Natural killer cell (primary cell): Measurements from ENCODE around the gene ZGPAT. TPM values are rescaled to one million over a fixed set of nuclear protein-coding genes. Genes with fewer than 3 reads are reported as not detected.

Source experiments
- ATAC-seq, 3 donors: fragments of 150-1000 bp in 2 of 3; fragments of 200-7000 bp in 1 of 3; cut with Tn5 transposase; 1 replicate in 1 of 3; 2 replicates in 2 of 3; pipeline ENCODE4 v1.10.0; 2021; ENCODE audit warnings: mild to moderate bottlenecking in 2 of 3, moderate library complexity in 2 of 3
- DNase-seq, 2 donors: peaks; one replicate each; pipeline versions ENCODE4 v3.0.0 to v3.0.0-alpha.2; 2013 to 2021; ENCODE audit warnings: mixed read lengths in 1 of 2
- H3K27ac ChIP-seq: one replicate; pipeline ENCODE4 v1.5.1; 2013; ENCODE audit warnings: mild to moderate bottlenecking, low read length
- H3K27me3 ChIP-seq: one replicate; pipeline ENCODE4 v1.6.1; 2013; ENCODE audit warnings: low read length; ENCODE audit not compliant: control insufficient read depth, insufficient read depth
- H3K36me3 ChIP-seq: one replicate; pipeline ENCODE4 v1.6.1; 2013; ENCODE audit warnings: low read length; ENCODE audit not compliant: control insufficient read depth, insufficient read depth
- H3K4me1 ChIP-seq: one replicate; pipeline ENCODE4 v1.6.1; 2013; ENCODE audit warnings: low read length; ENCODE audit not compliant: control insufficient read depth, insufficient read depth
- H3K4me3 ChIP-seq: one replicate; pipeline ENCODE4 v1.5.1; 2013; ENCODE audit warnings: low read length
- H3K9me3 ChIP-seq: one replicate; pipeline ENCODE4 v1.6.1; 2013; ENCODE audit warnings: low read length; ENCODE audit not compliant: control insufficient read depth, insufficient read depth
- H3K27ac Mint-ChIP-seq, 2 donors: one replicate each; pipeline ENCODE4 v1.8.0; 2022; ENCODE audit warnings: mild to moderate bottlenecking in 2 of 2, mixed read lengths in 2 of 2, moderate library complexity in 1 of 2
- H3K27me3 Mint-ChIP-seq, 2 donors: one replicate each; pipeline ENCODE4 v1.8.0; 2022; ENCODE audit warnings: low read depth in 2 of 2, mixed read lengths in 2 of 2
- H3K36me3 Mint-ChIP-seq: one replicate; pipeline ENCODE4 v1.8.0; 2022; ENCODE audit warnings: mixed read lengths
- H3K4me1 Mint-ChIP-seq, 2 donors: one replicate each; pipeline ENCODE4 v1.8.0; 2022; ENCODE audit warnings: mixed read lengths in 2 of 2
- H3K4me3 Mint-ChIP-seq: one replicate; pipeline ENCODE4 v1.8.0; 2022; ENCODE audit warnings: mild to moderate bottlenecking, moderate library complexity, mixed read lengths
- H3K9me3 Mint-ChIP-seq, 2 donors: one replicate each; pipeline ENCODE4 v1.8.0; 2022; ENCODE audit warnings: mixed read lengths in 2 of 2
- WGBS: methylation state at CpG from one replicate; pipeline ENCODE4 v1.1.7; 2013; ENCODE audit warnings: missing lambda C conversion rate; ENCODE audit not compliant: insufficient coverage; 5-methylcytosine and 5-hydroxymethylcytosine counted together
- intact Hi-C: fragments of 100-400 bp; cut with micrococcal nuclease; formaldehyde crosslinking; loops from one replicate; pipeline ENCODE4 v1.14.2; 2022
- total RNA-seq, 4 donors: library from RNA; stranded (reverse); fragments of 120-200 nt in 1 of 4; gene quantifications; one replicate each; pipeline versions ENCODE4 v1.2.3 to v1.2.4, GENCODE V29; 2013 to 2022
- TF ChIP-seq, protein P1 (sequence below): fragments of 200-600 bp; IDR thresholded peaks from one replicate; pipeline ENCODE4 v1.8.0; 2022; ENCODE audit warnings: antibody characterized with exemption

ZGPAT gene
- total RNA-seq, 3 donors from 2014 or later (not counting 1 experiment from before 2014, with no cell fraction given) = 39.3 to 47.7 (median 46.1) TPM

DNA sequence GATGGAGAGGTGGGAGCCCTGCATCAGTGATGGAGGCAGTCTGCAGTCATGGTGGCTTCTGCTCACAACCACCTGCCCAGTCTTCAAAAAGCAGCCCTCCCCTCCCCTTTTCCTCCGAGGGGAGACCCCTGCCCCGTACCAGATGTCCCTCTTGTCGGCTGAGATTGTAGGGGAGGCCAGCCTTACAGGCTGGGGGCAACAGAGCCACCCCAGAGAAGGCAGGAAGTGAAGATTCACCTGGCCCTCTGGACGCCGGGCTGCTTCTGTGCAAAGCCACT, 6.8 kb upstream of the ZGPAT start:
- Mint-ChIP-seq H3K36me3 (no peaks in the 10 kb centered on the region), H3K4me3 (no peak overlapping the region), H3K27me3 (no peaks in the 10 kb centered on the region), H3K4me1 (peaks cover 0 to 24% of the 10 kb centered on the region in 2 donors), H3K9me3 (no peaks in the 10 kb centered on the region), H3K27ac (no peak overlapping the region)
- no peaks in the 10 kb centered on the region for H3K9me3 ChIP-seq
- no peak for DNase-seq
- WGBS = 90% methylated on average over 5 of the region's 5 CpGs
- intact Hi-C loops = no loop called here
- no peaks in the 10 kb centered on the region for H3K27me3 ChIP-seq
- H3K36me3 ChIP-seq = peaks cover 23% of the 10 kb centered on the region
- H3K4me3 ChIP-seq = no peak overlapping the region
- H3K4me1 ChIP-seq = peaks cover 34% of the 10 kb centered on the region
- TF ChIP-seq, protein P1, sequence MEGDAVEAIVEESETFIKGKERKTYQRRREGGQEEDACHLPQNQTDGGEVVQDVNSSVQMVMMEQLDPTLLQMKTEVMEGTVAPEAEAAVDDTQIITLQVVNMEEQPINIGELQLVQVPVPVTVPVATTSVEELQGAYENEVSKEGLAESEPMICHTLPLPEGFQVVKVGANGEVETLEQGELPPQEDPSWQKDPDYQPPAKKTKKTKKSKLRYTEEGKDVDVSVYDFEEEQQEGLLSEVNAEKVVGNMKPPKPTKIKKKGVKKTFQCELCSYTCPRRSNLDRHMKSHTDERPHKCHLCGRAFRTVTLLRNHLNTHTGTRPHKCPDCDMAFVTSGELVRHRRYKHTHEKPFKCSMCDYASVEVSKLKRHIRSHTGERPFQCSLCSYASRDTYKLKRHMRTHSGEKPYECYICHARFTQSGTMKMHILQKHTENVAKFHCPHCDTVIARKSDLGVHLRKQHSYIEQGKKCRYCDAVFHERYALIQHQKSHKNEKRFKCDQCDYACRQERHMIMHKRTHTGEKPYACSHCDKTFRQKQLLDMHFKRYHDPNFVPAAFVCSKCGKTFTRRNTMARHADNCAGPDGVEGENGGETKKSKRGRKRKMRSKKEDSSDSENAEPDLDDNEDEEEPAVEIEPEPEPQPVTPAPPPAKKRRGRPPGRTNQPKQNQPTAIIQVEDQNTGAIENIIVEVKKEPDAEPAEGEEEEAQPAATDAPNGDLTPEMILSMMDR = no peak
- H3K27ac ChIP-seq = no peak overlapping the region
- no peak for ATAC-seq

DNA sequence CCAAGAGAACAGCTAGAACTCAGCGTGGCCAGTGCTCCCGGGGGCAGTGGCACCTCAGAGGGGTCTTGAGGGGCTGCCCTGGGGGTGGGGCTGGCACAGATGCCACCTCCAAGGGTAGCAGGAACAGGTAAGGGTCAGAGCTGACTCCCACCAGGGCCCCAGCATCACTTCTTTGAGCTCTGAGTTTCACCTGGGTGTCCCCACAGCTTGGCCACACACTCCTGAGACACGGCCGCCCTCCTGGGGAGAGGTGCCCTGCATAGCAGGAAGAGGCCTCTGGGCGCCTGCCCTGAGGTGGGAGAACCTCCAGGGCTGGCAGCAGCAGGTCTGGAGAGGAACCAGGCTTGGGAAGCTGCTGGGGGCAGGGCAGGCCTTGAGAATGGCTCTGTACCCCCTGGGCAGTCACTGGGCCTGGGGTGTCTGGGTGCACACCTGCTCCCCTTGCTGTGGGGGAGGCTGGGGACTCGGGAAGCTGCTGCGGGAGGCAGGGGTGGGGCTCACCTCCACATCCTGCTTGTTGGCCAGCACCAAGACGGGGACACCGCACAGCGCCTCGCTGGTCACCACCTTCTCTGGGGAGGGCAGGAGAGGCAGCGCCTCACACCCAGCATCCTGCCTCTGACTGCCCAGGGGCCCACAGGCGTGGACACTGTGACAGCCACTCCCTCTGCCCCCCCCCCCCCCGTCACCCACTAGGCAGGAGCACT, 6.4 kb upstream of the ZGPAT start:
- peaks cover 24% of the 10 kb centered on the region for H3K36me3 ChIP-seq
- 56% methylated on average over 13 of the region's 14 CpGs for WGBS
- peaks cover 3 to 22% of the 10 kb centered on the region in 2 donors for H3K4me1 Mint-ChIP-seq
- H3K27ac Mint-ChIP-seq = no peak overlapping the region
- no peaks in the 10 kb centered on the region for H3K9me3 ChIP-seq
- H3K36me3 Mint-ChIP-seq = no peaks in the 10 kb centered on the region
- no peak for ATAC-seq
- H3K27me3 ChIP-seq = no peaks in the 10 kb centered on the region
- peaks cover 34% of the 10 kb centered on the region for H3K4me1 ChIP-seq
- H3K27ac ChIP-seq = no peak overlapping the region
- no peaks in the 10 kb centered on the region for H3K9me3 Mint-ChIP-seq
- H3K27me3 Mint-ChIP-seq = no peaks in the 10 kb centered on the region
- no peak overlapping the region for H3K4me3 Mint-ChIP-seq
- no peak for DNase-seq
- TF ChIP-seq, protein P1 = no peak
- H3K4me3 ChIP-seq = no peak overlapping the region
- intact Hi-C loops = no loop called here

DNA sequence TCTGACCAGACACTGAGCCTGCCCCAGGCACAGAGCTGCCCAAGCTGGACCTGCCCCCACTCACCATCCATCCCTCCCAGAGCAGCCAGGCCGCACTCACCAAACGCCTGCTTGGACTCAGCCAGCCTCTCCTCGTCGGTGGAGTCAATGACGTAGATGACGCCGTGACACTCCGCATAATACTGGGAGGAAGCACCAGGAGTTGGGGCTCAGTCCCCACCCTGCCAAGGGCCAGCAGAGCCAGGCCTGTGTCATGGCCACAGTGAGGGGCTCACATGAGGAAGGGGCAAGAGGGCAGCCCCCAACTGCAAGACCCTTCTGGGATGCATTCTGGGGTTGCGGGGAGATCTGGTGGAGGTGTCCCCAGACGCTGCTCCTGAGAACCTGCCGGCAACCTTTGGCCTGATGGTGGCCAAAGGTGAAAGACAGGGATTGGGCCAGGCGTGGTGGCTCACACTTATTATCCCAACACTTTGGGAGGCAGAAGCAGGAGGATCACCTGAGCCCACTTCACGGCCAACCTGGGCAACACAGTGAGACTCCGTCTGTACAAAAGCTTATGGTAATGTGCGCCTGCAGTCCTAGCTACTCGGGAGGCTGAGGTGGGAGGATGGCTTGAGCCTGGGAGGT, 5.7 kb upstream of the ZGPAT start:
- Histone ChIP-seq H3K9me3 (no peaks in the 10 kb centered on the region), H3K27me3 (no peaks in the 10 kb centered on the region), H3K27ac (no peak overlapping the region), H3K4me3 (no peak overlapping the region), H3K4me1 (peaks cover 34% of the 10 kb centered on the region), H3K36me3 (peaks cover 24% of the 10 kb centered on the region)
- DNase-seq (no peak), ATAC-seq (no peak)
- Mint-ChIP-seq H3K36me3 (no peaks in the 10 kb centered on the region), H3K9me3 (no peaks in the 10 kb centered on the region), H3K4me3 (no peak overlapping the region), H3K27me3 (no peaks in the 10 kb centered on the region), H3K27ac (no peak overlapping the region), H3K4me1 (peaks cover 8 to 25% of the 10 kb centered on the region in 2 donors)
- intact Hi-C loops = no loop called here
- TF ChIP-seq, protein P1 = no peak
- 95% methylated on average over 16 of the region's 16 CpGs for WGBS
